IPS-18a (cell line): ENCODE data around the gene BIRC7.
A peak's percentile ranks its signal among the peaks of the same experiment; 100 is the strongest.

Experiments used
- H3K27ac ChIP-seq: one replicate; pipeline ENCODE4 v1.5.1; 2013; ENCODE audit warnings: low read length
- H3K27me3 ChIP-seq: one replicate; pipeline ENCODE4 v1.6.1; 2013; ENCODE audit warnings: mild to moderate bottlenecking, low read length; ENCODE audit not compliant: control insufficient read depth, insufficient read depth
- H3K36me3 ChIP-seq: one replicate; pipeline ENCODE4 v1.6.1; 2013; ENCODE audit warnings: low read depth, low read length; ENCODE audit not compliant: control insufficient read depth
- H3K4me1 ChIP-seq: one replicate; pipeline ENCODE4 v1.6.1; 2013; ENCODE audit warnings: low read depth, low read length; ENCODE audit not compliant: control insufficient read depth
- H3K4me3 ChIP-seq: one replicate; pipeline ENCODE4 v1.5.1; 2013; ENCODE audit warnings: low read length
- H3K9ac ChIP-seq: one replicate; pipeline ENCODE4 v1.6.1; 2013; ENCODE audit warnings: mild to moderate bottlenecking, low read length, moderate library complexity
- H3K9me3 ChIP-seq: one replicate; pipeline ENCODE4 v1.6.1; 2013; ENCODE audit warnings: low read depth, low read length; ENCODE audit not compliant: control insufficient read depth

Gene BIRC7

DNA sequence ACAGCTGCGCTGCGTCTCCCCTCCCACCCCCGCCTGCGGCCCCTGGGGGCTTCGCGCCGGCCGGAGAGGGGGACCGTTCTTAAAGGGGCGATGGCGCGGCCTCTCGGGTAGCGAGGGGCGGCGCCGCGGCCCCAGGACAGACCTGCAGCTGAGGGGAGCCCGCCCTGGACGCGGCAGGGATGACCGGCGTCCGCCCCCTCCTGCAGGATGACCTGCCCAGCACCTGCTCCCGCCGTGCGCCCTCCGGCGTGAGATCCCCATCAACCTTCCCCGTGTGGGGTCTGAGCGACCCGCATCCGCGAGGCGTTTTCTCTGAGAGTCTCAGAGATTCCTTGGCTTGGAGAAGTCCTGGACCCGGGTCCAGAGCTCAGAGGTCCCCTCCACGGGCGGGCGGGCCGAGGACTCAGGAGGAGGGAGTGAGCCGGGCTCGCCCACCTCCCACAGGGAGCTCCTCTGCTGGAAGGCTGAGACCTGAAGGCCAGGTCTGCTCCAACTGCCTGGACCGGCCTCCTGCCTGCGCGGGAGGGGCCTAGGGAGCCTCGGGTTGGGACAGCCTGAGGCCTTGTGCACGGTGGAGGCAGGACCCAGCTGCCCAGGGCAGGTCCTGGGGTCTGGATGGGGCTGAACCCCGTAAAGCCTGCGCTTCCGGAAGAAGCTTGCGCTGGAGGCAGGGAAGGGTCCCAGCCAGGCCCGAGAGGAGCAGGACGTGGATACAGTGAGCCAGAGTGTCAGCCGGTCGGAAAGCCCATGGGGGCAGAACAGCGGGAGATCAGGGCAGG lies 19.1 kb downstream of the BIRC7 start:
- peak overlapping the region; percentile 53 for H3K4me3 ChIP-seq
- H3K4me1 ChIP-seq, result peaks cover 13% of the 10 kb centered on the region

DNA sequence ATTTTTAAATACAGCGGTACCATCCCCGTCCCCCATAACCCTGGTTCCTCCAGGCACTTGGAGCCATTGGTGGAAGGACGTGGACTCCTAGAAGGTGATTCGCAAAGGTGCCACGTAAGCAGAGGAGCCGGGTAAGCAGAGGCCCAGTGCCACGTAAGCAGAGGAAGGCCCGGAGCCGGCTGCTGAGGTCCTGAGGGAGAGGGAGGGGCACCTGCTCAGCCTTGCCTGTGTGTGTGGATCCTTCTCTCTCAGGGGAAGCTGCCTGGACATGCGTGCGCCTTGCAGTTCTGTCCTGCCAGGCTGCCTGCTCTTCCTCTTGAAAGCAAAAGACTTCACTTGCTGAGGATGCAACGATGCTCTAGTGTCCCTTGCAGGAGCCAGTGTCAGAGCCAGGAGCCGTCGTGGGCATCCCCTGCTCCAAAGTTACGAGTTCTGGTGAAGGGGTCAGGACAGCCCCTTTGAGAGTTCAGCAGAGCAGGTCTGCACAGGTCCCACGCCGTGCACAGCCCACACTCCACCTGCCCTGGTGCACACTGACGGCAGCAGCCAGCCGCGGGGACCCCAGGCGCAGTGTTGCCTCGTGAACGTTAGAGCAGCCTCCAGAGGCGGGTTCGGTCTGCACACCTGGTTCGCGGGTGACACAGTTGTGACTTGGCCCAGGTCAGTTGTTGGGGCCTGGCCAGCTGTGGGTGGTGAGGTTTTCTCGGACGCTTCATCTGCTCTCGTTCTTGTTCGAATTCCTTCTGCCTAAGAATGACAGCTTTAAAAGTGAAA lies 20.4 kb downstream of the BIRC7 start:
- H3K36me3 ChIP-seq, result no peaks in the 10 kb centered on the region
- H3K27me3 ChIP-seq, result peaks cover 39% of the 10 kb centered on the region
- no peak overlapping the region for H3K4me3 ChIP-seq
- H3K9ac ChIP-seq, result no peak overlapping the region
- peaks cover 13% of the 10 kb centered on the region for H3K4me1 ChIP-seq
- H3K9me3 ChIP-seq, result no peaks in the 10 kb centered on the region
- H3K27ac ChIP-seq, result no peak overlapping the region

More for the DNA sequence above, 19.1 kb downstream of the BIRC7 start:
- peaks cover 39% of the 10 kb centered on the region for H3K27me3 ChIP-seq
- H3K27ac ChIP-seq, result no peak overlapping the region
- H3K9me3 ChIP-seq, result no peaks in the 10 kb centered on the region
- H3K36me3 ChIP-seq, result no peaks in the 10 kb centered on the region
- no peak overlapping the region for H3K9ac ChIP-seq

DNA sequence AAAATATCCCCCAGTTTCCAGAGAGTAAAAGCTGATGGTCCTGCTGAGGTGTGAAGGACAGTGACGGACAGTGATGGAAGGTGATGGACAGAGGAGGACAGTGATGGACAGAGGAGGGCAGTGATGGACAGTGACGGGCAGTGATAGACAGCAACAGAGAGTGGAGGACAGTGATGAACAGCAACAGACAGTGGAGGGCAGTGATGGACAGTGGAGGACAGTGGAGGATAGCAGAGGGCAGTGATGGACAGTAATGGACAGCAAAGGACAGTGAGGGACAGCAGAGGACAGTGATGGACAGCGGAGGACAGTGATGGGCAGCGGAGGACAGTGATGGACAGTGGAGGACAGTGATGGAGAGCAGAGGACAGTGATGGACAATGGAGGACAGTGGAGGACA lies 21.2 kb downstream of the BIRC7 start:
- H3K27me3 ChIP-seq, result peaks cover 36% of the 10 kb centered on the region

DNA sequence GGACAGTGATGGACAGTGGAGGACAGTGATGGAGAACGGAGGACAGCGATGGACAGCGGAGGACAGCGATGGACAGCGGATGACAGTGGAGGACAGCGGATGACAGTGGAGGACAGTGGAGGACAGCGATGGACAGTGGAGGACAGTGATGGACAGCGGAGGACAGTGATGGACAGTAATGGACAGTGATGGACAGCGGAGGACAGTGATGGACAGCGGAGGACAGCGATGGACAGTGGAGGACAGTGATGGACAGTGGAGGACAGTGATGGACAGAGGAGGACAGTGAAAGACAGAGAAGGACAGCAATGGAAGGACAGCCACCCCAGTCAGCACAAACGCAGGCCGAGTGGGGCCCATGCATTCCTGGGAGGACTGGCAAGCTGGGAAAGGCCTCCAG lies 21.9 kb downstream of the BIRC7 start:
- Histone ChIP-seq H3K27me3 (peaks cover 30% of the 10 kb centered on the region), H3K9ac (no peak overlapping the region), H3K36me3 (no peaks in the 10 kb centered on the region), H3K9me3 (no peaks in the 10 kb centered on the region), H3K4me1 (peaks cover 13% of the 10 kb centered on the region), H3K27ac (no peak overlapping the region), H3K4me3 (no peak overlapping the region)

More for the DNA sequence above, 21.2 kb downstream of the BIRC7 start:
- no peak overlapping the region for H3K4me3 ChIP-seq
- no peak overlapping the region for H3K27ac ChIP-seq
- no peak overlapping the region for H3K9ac ChIP-seq
- H3K9me3 ChIP-seq, result no peaks in the 10 kb centered on the region
- no peaks in the 10 kb centered on the region for H3K36me3 ChIP-seq
- peaks cover 13% of the 10 kb centered on the region for H3K4me1 ChIP-seq

DNA sequence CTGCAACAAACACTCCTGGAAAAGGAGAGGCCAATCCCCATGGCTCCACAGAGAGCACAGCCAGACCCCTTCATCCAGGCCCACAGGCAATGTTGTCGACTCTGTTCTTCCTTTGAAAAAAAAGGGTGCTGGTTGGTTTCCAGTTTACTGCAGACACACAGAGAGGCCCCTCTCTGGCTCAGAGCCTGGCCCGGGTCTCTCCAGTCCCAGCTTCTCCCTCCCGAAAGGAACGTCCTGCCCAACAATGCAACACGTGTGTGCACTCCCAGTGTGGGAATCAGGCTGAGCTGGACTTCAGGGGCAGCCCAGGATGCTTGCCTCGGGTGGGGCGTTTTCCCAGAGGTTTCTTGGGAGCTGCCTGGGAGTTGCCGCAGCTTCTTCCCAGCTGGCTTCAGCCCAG lies 23.1 kb downstream of the BIRC7 start:
- H3K4me1 ChIP-seq, result peaks cover 8% of the 10 kb centered on the region
- no peaks in the 10 kb centered on the region for H3K9me3 ChIP-seq
- no peak overlapping the region for H3K27ac ChIP-seq
- peaks cover 20% of the 10 kb centered on the region for H3K27me3 ChIP-seq
- H3K4me3 ChIP-seq, result no peak overlapping the region
- no peaks in the 10 kb centered on the region for H3K36me3 ChIP-seq
- H3K9ac ChIP-seq, result no peak overlapping the region

DNA sequence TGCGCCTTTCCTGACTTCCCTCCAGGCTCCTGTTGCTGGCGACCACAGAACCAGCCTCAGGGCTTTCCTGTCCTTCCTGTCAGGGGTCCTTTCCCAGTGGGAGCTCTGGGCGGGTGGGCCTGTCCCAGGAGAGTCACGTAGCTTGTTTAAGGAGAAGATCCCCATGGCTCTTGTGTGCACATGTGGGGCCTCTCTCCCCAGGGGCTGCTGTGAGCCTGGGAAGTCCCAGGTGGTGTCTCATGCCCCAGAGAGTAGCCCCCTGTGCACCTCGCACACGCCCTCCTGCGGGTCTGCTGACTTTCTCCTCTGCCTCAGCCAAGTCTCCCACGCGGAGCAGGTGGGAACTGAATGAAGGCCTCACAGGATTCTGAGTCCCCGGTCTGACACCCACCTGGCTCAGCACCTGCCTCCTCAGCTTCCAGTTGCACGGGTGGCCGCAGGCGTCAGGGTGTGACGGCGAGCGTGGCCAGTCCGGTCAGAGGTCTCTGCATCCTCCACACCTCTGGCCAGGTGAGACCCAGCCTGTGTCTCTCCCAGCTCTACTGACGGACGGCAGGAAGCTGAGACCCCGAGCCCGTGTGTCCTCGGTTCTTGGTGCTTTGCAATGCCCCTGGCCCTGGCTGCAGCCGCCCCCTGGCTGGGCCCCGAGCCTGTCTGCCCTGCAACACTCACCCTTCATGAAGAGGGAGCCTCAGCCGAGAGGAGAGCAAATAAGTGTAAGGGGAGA lies 24.2 kb downstream of the BIRC7 start:
- no peaks in the 10 kb centered on the region for H3K9me3 ChIP-seq
- no peaks in the 10 kb centered on the region for H3K36me3 ChIP-seq
- H3K27ac ChIP-seq, result no peak overlapping the region
- H3K4me3 ChIP-seq, result no peak overlapping the region
- H3K27me3 ChIP-seq, result peaks cover 16% of the 10 kb centered on the region
- H3K9ac ChIP-seq, result no peak overlapping the region
- peaks cover 6% of the 10 kb centered on the region for H3K4me1 ChIP-seq

DNA sequence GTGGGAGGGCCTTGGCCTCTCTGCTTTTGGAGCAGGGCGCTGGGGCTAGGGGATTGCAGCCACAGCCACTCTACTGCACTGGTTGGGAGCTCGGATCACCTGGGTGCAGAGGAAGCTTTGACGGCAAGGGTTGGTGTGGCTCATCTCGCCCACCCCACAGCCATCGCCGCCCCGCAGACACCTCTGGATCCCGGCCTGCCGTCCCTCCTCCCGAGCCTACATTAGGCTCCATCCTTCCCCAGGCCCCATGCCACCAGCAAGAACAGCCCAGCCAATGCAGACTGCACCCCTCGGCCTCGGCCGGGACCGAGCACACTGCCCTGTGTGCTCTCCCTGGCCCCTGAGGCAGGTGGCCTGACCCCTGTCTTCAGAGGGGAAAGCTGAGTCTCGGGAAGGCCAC lies 24.8 kb downstream of the BIRC7 start:
- H3K36me3 ChIP-seq, result no peaks in the 10 kb centered on the region
- H3K9me3 ChIP-seq, result no peaks in the 10 kb centered on the region
- peaks cover 10% of the 10 kb centered on the region for H3K27me3 ChIP-seq
- no peak overlapping the region for H3K9ac ChIP-seq
- H3K4me1 ChIP-seq, result no peaks in the 10 kb centered on the region
- no peak overlapping the region for H3K4me3 ChIP-seq
- no peak overlapping the region for H3K27ac ChIP-seq

DNA sequence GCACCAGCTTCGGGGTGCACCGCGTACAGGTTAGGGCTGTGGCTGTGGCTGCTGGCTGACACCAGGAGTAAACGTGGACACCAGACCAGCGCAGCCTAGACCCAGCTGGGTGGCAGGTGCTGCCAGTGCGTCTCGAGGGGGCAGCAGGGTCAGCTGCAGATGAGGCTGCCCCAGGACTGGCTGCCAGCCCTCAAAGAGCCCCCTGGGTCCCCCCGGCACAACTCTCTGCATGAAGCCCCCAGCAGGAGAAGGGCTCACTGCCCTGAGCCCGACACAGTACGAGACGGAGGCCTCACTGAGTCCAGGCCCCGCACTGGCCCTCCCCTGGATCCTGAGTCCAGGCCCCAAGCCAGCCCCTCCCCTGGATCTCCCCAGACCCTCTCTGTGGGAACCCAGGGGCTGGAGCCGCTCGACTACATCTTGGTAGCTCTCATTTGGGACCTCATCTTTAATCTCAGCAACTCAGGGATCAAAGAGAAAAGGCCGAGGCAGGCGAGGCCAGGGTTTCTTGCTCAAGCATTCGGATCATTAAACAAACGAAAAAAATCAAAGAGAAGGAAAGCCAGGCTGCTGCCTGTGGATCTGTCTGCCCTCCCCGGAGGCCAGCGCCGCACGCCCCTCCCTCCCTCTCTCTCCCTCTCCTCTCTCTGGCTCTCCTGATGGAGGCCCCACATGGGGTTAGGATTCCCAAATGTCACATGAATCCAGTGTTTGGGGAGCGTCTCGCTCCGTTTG lies 25.5 kb downstream of the BIRC7 start:
- Histone ChIP-seq H3K9ac (no peak overlapping the region), H3K36me3 (no peaks in the 10 kb centered on the region), H3K4me3 (no peak overlapping the region), H3K4me1 (no peaks in the 10 kb centered on the region), H3K27ac (no peak overlapping the region), H3K9me3 (no peaks in the 10 kb centered on the region), H3K27me3 (peaks cover 3% of the 10 kb centered on the region)

DNA sequence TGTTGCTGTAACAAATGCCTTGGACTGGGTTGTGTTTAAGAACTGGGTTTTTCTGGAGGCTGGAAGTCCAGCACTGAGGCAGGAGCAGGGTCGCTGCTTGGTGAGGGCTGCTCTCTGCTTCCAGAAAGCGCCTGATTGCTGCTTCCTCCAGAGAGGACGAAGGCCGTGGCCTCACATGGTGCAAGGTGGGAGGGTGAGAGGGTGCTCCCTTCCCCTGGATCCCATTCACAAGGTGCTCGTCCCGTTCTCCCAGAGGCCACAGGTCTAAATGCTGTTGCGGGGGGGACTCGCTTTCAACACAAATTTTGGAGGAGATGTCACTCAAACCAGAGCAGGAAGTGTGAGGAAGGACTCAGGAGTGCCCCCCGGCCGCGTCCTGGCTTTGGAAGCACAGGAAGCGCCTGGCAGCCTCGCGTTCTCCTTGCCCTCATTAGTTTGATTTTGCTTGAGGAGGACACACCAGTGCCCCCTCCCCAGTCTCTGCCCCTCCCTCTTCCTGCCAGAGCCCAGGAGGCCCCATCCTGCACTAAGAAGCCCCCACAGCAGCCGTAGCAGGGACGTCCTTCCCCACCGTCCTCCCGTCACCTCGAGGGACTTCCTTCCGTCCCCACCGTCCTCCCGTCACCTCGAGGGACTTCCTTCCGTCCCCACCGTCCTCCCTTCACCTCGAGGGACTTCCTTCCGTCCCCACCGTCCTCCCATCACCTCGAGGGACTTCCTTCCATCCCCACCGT lies 26.3 kb downstream of the BIRC7 start:
- Histone ChIP-seq H3K36me3 (no peaks in the 10 kb centered on the region), H3K9me3 (no peaks in the 10 kb centered on the region), H3K27me3 (no peaks in the 10 kb centered on the region), H3K9ac (no peak overlapping the region), H3K4me1 (no peaks in the 10 kb centered on the region), H3K27ac (no peak overlapping the region), H3K4me3 (no peak overlapping the region)

DNA sequence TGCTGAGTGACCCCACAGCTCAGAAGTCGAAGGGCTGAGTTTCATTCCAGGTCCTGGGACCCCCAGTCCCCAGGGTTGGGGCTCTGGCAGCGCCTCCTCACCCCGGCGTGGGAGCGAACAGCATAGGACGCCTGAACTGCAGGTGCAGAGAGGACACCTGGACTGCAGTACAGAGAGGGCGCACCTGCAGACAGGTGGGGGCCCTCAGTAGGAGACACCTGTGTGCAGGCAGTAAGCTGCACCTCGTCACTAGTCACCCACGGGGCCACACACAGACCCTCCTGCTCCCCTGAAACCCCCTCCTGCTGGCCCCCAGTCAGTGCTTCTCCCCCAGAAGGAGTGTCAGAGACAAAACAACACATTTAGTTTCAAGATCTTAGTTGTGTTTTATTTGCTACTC lies 27.1 kb downstream of the BIRC7 start:
- no peaks in the 10 kb centered on the region for H3K9me3 ChIP-seq
- H3K4me1 ChIP-seq, result no peaks in the 10 kb centered on the region
- no peak overlapping the region for H3K4me3 ChIP-seq
- no peaks in the 10 kb centered on the region for H3K27me3 ChIP-seq
- no peak overlapping the region for H3K27ac ChIP-seq
- no peak overlapping the region for H3K9ac ChIP-seq
- no peaks in the 10 kb centered on the region for H3K36me3 ChIP-seq
